H9 (cell line): Measurements from ENCODE around the gene PCED1A. TPM values are rescaled to one million over a fixed set of nuclear protein-coding genes. Genes with fewer than 3 reads are reported as not detected.
A peak's percentile ranks its signal among the peaks of the same experiment; 100 is the strongest.

Experiments
- DNase-seq: peaks from one replicate; pipeline ENCODE4 v3.0.0-alpha.2; 2017
- H2AFZ ChIP-seq: one replicate; pipeline ENCODE4 v1.6.1; 2013; ENCODE audit warnings: mild to moderate bottlenecking, low read length, control low read depth, moderate library complexity
- H2AK5ac ChIP-seq: 2 replicates; pipeline ENCODE4 v1.6.1; 2013; ENCODE audit warnings: low read length, control low read depth, mixed read lengths; ENCODE audit not compliant: insufficient read length
- H2BK120ac ChIP-seq: one replicate; pipeline ENCODE4 v1.6.1; 2013; ENCODE audit warnings: low read depth, mild to moderate bottlenecking, low read length, control low read depth, inconsistent platforms; ENCODE audit not compliant: poor library complexity, severe bottlenecking
- H2BK12ac ChIP-seq: 2 replicates; pipeline ENCODE4 v1.6.1; 2013; ENCODE audit warnings: low read length, control low read depth, mixed read lengths, low read depth; ENCODE audit not compliant: insufficient read length
- H2BK15ac ChIP-seq: 2 replicates; pipeline ENCODE4 v1.6.1; 2013; ENCODE audit warnings: low read depth, low read length, control low read depth
- H2BK20ac ChIP-seq: one replicate; pipeline ENCODE4 v1.6.1; 2013; ENCODE audit warnings: low read depth, mild to moderate bottlenecking, low read length, control low read depth, inconsistent platforms; ENCODE audit not compliant: poor library complexity, severe bottlenecking
- H2BK5ac ChIP-seq: 2 replicates; pipeline ENCODE4 v1.6.1; 2013; ENCODE audit warnings: low read length, control low read depth, mixed read lengths; ENCODE audit not compliant: insufficient read length
- H3K14ac ChIP-seq: 2 replicates; pipeline ENCODE4 v1.6.1; 2013; ENCODE audit warnings: low read length, control low read depth; ENCODE audit not compliant: insufficient read depth
- H3K18ac ChIP-seq: 2 replicates; pipeline ENCODE4 v1.6.1; 2013; ENCODE audit warnings: low read depth, mild to moderate bottlenecking, mixed read lengths, low read length, control low read depth; ENCODE audit not compliant: insufficient read length
- H3K23ac ChIP-seq: 2 replicates; pipeline ENCODE4 v1.6.1; 2013; ENCODE audit warnings: low read length, control low read depth, mixed read lengths, low read depth; ENCODE audit not compliant: insufficient read length
- H3K23me2 ChIP-seq: 2 replicates; pipeline ENCODE4 v1.6.1; 2013; ENCODE audit warnings: low read depth, mild to moderate bottlenecking, mixed read lengths, low read length, control low read depth; ENCODE audit not compliant: insufficient read length, poor library complexity, severe bottlenecking
- H3K27ac ChIP-seq: 2 replicates; pipeline ENCODE4 v1.5.1; 2013; ENCODE audit warnings: low read length, control low read depth, mixed read lengths, low read depth; ENCODE audit not compliant: insufficient read length
- H3K27me3 ChIP-seq: 2 replicates; pipeline ENCODE4 v1.6.1; 2013; ENCODE audit warnings: low read length, control low read depth, inconsistent platforms; ENCODE audit not compliant: insufficient read depth
- H3K4ac ChIP-seq: 2 replicates; pipeline ENCODE4 v1.6.1; 2013; ENCODE audit warnings: low read depth, mild to moderate bottlenecking, control low read depth, inconsistent platforms, low read length, moderate library complexity
- H3K4me1 ChIP-seq: 2 replicates; pipeline ENCODE4 v1.6.1; 2013; ENCODE audit warnings: low read length, control low read depth, inconsistent platforms; ENCODE audit not compliant: insufficient read depth
- H3K4me2 ChIP-seq: 2 replicates; pipeline ENCODE4 v1.6.1; 2013; ENCODE audit warnings: low read length, control low read depth, mixed read lengths; ENCODE audit not compliant: insufficient read length, insufficient read depth
- H3K56ac ChIP-seq: 2 replicates; pipeline ENCODE4 v1.6.1; 2013; ENCODE audit warnings: low read depth, mild to moderate bottlenecking, mixed read lengths, low read length, control low read depth; ENCODE audit not compliant: insufficient read length
- H3K79me1 ChIP-seq: 2 replicates; pipeline ENCODE4 v1.6.1; 2013; ENCODE audit warnings: low read depth, mild to moderate bottlenecking, moderate library complexity, low read length, control low read depth, inconsistent platforms; ENCODE audit not compliant: insufficient read depth, poor library complexity, severe bottlenecking
- H3K79me2 ChIP-seq: 2 replicates; pipeline ENCODE4 v1.6.1; 2013; ENCODE audit warnings: low read length, control low read depth, inconsistent platforms; ENCODE audit not compliant: insufficient read depth
- H3K9ac ChIP-seq: 2 replicates; pipeline ENCODE4 v1.6.1; 2013; ENCODE audit warnings: low read length, control low read depth, mixed read lengths; ENCODE audit not compliant: insufficient read length; ENCODE audit errors: extremely low read depth
- H3K9me3 ChIP-seq: one replicate; pipeline ENCODE4 v1.6.1; 2013; ENCODE audit warnings: low read depth, low read length, inconsistent platforms; ENCODE audit not compliant: control insufficient read depth
- H3T11ph ChIP-seq: one replicate; pipeline ENCODE4 v1.6.1; 2013; ENCODE audit warnings: mild to moderate bottlenecking, low read length, control low read depth, inconsistent platforms
- H4K20me1 ChIP-seq: one replicate; pipeline ENCODE4 v1.6.1; 2013; ENCODE audit not compliant: control insufficient read depth, insufficient read length, insufficient read depth
- H4K5ac ChIP-seq: 2 replicates; pipeline ENCODE4 v1.6.1; 2013; ENCODE audit warnings: low read depth, mild to moderate bottlenecking, mixed read lengths, low read length, control low read depth; ENCODE audit not compliant: insufficient read length
- H4K8ac ChIP-seq: replicated peaks from 2 replicates; pipeline ENCODE4 v1.6.1; 2013; ENCODE audit warnings: low read length, control low read depth, mixed read lengths, low read depth; ENCODE audit not compliant: insufficient read length
- H4K91ac ChIP-seq: 2 replicates; pipeline ENCODE4 v1.6.1; 2013; ENCODE audit warnings: low read depth, mild to moderate bottlenecking, moderate library complexity, mixed read lengths, low read length, control low read depth; ENCODE audit not compliant: insufficient read length
- H3K27ac Mint-ChIP-seq, 3 experiments: 2 replicates in 2 of 3; 3 replicates in 1 of 3; pipeline ENCODE4 v1.8.0; 2020 to 2021; ENCODE audit warnings: mixed read lengths in 3 of 3, mild to moderate bottlenecking in 1 of 3, moderate library complexity in 1 of 3
- H3K27me3 Mint-ChIP-seq: 2 replicates; pipeline ENCODE4 v1.8.0; 2021; ENCODE audit warnings: low read depth, mild to moderate bottlenecking, moderate library complexity, mixed read lengths
- H3K36me3 Mint-ChIP-seq, 3 experiments: 2 replicates in 2 of 3; 3 replicates in 1 of 3; pipeline ENCODE4 v1.8.0; 2020 to 2021; ENCODE audit warnings: low read depth in 3 of 3, mixed read lengths in 3 of 3; ENCODE audit not compliant: insufficient read depth in 1 of 3
- H3K4me1 Mint-ChIP-seq, 2 experiments: 2 replicates each; pipeline ENCODE4 v1.8.0; 2020; ENCODE audit warnings: mixed read lengths in 2 of 2
- H3K4me3 Mint-ChIP-seq, 2 experiments: 2 replicates in 1 of 2; 3 replicates in 1 of 2; pipeline ENCODE4 v1.8.0; 2020 to 2021; ENCODE audit warnings: mild to moderate bottlenecking in 2 of 2, mixed read lengths in 2 of 2, moderate library complexity in 1 of 2
- H3K9me3 Mint-ChIP-seq, 2 experiments: 2 replicates in 1 of 2; 3 replicates in 1 of 2; pipeline ENCODE4 v1.8.0; 2020; ENCODE audit warnings: mild to moderate bottlenecking in 2 of 2, mixed read lengths in 2 of 2, moderate library complexity in 1 of 2
- CTCF ChIP-seq: fragments of 200-600 bp; sonication (generic); conservative IDR thresholded peaks from 3 replicates; pipeline ENCODE4 v1.8.0; 2021; ENCODE audit warnings: antibody characterized with exemption, mild to moderate bottlenecking
- WGBS: extraction: QIAGEN DNeasy Blood & Tissue Kit; methylation state at CpG from one replicate; pipeline ENCODE4 v1.1.7; 2013; ENCODE audit warnings: missing lambda C conversion rate, low lambda C conversion rate, mixed read lengths; ENCODE audit not compliant: insufficient read length; ENCODE audit errors: extremely low coverage; 5-methylcytosine and 5-hydroxymethylcytosine counted together
- total RNA-seq: library from RNA; stranded (reverse); gene quantifications from 2 replicates; pipeline ENCODE4 v1.2.1, GENCODE V29; 2021

The PCED1A gene
- total RNA-seq, 1 experiment from 2014 or later: 30.8 TPM

DNA sequence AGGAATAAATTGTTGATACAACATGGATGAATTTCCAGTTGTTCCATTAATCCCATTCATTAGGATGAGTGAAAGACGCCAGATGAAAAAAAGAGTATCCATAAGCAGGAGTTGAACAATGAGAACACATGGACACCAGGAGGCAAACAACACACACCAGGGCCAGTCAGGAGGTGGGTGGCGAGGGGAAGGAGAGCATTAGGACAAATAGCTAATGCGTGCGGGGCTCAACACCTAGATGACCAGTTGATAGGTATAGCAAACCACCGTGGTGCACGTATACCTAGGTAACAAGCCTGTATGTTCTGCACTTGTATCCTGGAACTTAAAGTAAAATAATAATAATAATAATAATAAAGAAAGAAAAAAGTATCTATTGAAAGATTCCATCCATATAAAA lies 11.1 kb downstream of the PCED1A start:
- Histone ChIP-seq H2BK20ac (peak overlapping the region; percentile 45), H3K4ac (no peak overlapping the region), H3K27me3 (no peaks in the 10 kb centered on the region; the same call in 1 of the 2 replicates), H2BK15ac (no peak overlapping the region), H3K14ac (no peak overlapping the region), H3K56ac (no peak overlapping the region), H3K18ac (no peak overlapping the region), H2BK12ac (no peak overlapping the region), H2BK5ac (no peak overlapping the region), H2AFZ (no peak overlapping the region), H4K8ac (no peak overlapping the region), H2AK5ac (no peak overlapping the region), H2BK120ac (no peak overlapping the region), H4K5ac (no peak overlapping the region), H3K27ac (no peak overlapping the region), H4K91ac (no peak overlapping the region), H3K79me1 (no peaks in the 10 kb centered on the region), H3K4me1 (no peaks in the 10 kb centered on the region), H3K9ac (no peak overlapping the region), H3K79me2 (no peaks in the 10 kb centered on the region), H3K23ac (no peak overlapping the region), H3K4me2 (no peak overlapping the region), H3K9me3 (no peaks in the 10 kb centered on the region), H3T11ph (no peak overlapping the region), H4K20me1 (no peaks in the 10 kb centered on the region), H3K23me2 (no peaks in the 10 kb centered on the region)
- DNase-seq: no peak
- TF ChIP-seq CTCF: no peak
- Mint-ChIP-seq H3K4me1 (peaks cover 3 to 4% of the 10 kb centered on the region in 2 experiments; a peak in 3 of 4 replicates), H3K9me3 (no peaks in the 10 kb centered on the region), H3K27ac (no peak overlapping the region), H3K36me3 (no peaks in the 10 kb centered on the region), H3K27me3 (peaks cover 38% of the 10 kb centered on the region), H3K4me3 (no peak overlapping the region)
- no CpG with 5 or more reads among the region's 6 CpGs for WGBS
